HG03095 (cell line): Measurements from ENCODE around the gene CDC42EP1.

Source experiments
- ATAC-seq: cut with Tn5 transposase; IDR thresholded peaks from one replicate; pipeline ENCODE4 v1.9.1; 2021; ENCODE audit warnings: moderate library complexity; ENCODE audit not compliant: unreplicated experiment

The CDC42EP1 gene

DNA sequence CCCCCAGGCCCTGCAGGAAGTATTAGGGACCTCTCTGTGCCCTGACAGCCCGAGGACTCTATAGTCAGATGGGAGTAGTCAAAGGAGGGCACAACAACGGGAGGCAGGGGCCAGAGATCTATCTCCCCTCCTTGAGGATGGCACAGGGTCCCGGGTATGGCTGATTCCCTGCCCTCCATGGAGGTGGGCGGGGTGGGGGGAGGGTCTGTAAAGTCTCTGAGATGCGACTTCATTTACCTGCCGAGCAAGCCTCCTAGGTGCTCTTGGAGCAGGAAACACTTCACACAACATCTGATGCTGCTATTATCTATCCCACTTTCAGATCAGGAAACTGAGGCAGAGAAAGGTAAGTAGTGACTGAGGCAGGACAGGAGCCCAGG lies 769 bp upstream of the CDC42EP1 start:
- no peak for ATAC-seq

DNA sequence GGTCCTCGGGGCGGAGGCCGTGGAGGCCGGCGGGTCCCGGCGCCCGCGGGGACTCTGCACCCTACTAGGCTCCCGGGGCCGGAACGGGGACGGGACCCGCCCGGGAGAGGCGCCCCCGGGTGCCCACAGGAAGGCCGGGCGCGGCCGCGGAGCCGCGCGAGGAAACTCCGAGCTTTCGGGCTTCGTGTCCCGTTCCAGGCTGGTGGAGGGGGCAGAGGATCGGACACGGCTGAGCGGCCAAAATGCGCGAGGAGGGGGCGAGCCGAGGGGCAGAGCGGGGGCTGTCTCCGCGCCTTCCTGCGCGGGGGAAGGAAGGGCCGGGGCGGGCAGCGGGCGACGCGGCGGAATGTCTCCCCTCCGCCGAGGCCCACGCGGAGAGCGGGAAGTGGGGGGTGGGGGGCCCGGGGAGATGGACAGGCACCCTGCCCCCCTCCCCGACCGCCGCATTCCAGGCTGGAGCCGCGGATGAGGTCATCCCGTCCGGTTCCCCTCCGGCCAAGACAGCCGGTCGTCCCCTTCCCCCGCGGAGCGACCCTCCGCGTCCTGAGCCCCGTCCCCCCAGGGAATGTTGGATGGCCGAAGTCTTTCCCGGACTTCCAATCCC lies 430 bp downstream of the CDC42EP1 start:
- ATAC-seq: no peak

DNA sequence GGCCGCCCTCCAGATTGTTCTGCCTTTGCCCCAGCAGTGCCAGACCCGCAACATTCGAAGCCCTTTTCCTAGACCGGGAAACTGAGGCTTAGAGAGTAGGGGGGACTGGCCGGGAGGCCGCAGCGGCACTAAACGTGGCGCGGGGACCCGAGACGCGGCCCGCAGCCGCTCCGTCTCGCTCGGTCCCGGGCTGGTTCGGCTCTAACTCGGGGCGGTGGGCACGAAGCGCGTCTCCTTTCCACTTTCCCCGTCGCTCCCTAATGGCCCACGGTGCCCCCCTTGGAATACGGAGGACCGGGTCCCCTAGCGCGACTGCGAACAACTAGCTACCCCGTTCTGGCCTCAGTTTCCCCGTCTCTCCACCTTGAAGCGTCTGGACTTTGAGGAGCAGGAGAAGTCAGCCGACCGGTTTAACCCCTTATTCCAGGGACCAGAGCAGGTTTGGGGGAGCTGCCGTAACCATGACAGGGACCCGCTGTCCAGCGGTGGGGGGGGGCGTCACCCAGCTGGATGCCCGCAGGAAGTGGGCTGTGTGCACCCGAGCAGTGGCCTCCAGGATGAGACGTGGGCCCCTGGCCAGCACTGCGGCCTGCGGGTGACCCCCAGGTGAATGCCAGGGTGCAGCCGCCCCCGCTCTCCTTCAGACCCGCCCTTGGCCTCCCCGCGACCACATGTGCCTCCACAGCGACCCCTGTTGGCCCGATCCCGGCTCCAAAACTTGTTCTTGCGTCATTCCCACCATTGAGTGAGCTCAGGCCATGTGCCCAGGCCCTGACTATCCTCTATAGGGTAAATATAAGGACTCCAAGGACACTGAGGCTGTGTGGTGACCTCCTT lies 1.1 kb downstream of the CDC42EP1 start:
- no peak for ATAC-seq

DNA sequence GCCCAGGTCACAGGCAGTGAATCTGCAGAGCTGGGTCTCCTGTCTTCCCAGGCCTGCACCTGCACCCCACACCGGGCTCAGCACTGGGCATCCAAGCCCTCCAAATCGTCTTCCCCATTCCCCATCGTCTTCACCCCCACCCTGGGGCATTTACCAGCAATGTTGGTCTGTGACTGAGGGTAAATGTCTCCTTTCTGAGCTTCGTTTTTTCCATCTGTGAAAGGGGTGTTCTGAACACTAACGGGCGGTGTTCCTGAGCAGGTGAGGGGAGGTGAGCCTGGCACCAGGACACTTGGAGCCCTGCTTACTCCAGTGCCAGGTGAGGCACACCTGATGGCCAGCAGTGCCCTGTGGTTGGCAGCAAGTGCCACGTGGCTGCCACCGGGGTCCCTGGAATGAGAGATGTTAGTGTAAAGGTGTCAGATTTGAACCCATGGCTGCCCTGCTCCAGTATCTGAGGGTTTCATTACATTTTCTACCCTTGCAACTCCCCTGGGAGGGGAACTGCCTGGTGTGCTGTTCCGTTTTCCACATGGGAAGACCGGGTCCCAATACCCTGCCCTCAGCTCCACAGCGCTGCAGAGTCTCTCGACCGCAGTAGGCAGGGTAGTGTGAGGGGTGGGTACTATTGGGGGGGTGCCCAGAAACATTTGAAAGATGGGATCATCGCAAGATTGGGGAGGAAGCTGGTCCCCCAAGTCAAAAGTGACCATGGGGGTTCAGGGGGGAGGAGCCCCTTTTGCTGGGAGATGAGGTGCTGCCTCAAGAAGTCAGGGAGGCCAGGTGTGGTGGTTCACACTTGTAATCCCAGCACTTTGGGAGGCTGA lies 2.0 kb downstream of the CDC42EP1 start:
- no peak for ATAC-seq

DNA sequence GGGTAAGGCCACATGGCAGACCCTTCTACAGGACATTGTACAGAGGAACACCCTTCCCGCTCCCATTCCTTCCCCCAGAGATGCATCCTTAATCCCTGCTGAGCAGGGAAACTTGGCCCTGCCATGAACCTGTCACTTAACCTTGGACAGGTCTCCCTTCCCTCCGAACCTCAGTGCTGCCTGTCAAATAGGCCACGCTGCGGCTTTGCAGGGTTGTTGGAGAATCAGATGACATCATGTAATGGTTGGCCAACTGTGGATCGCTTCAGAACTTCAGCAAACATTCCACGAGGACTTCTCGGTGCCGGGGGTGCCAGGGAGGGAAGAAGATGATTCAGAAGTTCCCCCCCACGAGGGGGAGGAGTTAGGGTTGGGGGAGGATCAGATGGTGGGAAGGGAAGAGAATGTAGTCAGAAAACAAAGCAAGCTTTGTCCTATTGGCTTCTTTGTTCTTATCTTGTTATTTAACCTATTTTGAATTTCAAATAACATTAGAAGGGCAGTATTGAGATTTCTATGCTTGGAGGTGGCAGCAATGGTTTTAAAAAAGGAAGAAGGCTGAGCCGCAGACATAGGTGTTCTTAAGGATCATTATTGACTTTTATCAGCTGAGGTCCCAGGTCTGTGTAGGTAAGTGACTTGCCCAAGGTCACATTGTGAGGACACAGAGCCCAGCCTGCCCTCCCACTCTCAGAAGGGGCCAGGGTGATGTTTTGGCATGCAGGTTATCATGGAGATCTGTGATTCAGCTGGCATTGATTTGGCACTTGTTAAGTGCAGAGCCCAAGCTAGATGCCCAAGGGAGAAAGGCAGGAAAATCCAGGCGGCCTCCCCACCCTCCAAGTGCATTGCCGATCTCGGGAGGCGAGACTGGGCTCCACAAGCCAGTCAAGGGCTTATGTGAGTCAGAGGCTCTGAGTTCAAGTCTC lies 3.1 kb downstream of the CDC42EP1 start:
- ATAC-seq: no peak

DNA sequence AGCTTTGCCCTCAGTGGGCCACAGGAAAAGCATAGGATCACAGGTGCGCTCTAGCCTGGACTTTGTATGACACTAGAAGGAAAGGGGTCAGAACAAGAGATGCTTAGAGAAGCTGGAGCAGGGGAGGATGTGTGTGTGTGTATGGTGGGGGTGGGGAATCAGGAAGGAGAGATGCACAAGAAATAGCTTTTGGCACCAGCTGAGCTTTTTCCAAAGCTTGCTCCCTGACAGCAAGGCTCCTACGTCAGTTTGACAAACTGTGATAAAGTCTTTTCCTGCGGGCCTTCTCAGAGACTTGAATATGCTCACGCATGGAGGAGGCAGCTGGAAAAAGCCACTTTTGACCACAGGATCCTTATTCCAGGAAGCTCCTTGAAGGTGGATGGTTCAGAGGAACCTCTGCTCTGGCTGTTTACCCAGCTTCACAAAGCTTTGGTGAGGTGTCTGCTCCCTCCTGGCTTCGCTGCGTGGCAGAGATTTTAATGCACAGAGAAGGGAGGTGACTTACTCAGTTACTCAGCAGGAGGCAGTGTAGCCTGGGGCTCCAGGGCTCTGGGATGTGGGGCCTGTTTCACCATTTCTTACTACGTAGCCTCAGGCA lies 3.9 kb downstream of the CDC42EP1 start:
- ATAC-seq: no peak

DNA sequence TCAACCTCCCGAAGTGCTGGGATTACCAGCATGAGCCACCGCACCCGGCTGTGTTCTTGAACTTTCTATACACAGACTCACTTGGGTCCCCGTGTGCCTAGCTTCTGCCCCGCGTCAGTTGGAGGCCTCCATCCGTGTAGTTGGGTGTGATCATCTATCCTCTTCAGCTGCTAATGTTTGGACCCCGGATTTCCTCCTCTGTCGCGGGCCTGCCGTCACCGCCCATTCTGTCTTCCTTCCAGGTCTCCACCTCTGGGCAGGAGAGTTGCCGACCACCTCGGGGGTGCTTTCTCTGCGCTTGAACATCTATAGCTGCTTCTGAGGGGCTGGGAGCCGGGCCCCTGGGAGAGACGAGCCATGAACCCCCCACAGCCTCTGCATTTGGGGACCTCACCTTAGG lies 5.5 kb downstream of the CDC42EP1 start:
- ATAC-seq: no peak

DNA sequence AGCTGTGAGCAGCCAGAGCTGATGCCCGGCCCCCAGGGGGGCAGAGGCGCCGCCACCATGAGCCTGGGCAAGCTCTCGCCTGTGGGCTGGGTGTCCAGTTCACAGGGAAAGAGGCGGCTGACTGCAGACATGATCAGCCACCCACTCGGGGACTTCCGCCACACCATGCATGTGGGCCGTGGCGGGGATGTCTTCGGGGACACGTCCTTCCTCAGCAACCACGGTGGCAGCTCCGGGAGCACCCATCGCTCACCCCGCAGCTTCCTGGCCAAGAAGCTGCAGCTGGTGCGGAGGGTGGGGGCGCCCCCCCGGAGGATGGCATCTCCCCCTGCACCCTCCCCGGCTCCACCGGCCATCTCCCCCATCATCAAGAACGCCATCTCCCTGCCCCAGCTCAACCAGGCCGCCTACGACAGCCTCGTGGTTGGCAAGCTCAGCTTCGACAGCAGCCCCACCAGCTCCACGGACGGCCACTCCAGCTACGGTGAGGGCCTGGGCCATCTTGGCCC lies 6.1 kb downstream of the CDC42EP1 start:
- no peak for ATAC-seq

DNA sequence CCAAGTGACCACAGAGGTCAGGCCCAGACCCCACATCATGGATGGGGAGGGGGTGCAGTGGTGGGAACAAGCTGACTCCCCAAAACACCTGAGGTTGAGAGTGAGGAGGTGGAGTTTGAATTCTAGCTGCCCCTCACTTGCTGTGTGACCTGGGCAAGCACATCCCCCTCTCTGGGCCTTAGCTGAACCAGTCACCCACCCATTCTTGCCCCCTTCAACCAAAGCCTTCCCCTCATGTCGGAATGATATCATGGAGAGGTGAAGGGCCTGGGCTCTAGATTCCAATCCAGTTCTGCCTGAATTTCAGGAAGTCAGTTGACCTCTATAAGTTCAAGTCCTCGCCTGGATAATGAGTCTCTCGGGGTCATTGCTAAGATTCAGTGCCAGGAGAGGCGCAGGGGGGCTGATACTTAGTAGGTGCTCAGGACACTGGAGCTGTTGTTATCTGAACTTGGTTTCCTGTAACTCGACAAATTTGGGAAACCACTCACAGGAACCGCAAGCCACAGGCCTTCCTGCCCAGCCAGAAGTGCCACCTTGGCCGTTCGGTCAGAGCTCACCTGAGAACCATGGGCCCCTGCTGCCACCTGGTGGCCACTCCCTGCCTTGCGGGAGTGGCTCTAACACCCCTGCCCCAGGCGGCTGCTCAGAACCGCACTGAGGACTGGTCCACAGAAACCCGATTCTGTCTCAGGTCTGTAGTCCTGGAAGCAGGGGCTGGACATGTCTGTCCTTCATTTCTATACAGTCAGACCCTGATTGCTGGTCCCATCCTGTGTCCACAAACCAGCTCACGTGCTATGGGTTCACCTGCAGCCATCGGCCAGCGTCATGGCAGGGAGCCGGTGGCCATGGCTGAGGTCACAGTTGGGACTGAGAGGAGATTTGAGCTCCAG lies 6.9 kb downstream of the CDC42EP1 start:
- ATAC-seq: no peak

DNA sequence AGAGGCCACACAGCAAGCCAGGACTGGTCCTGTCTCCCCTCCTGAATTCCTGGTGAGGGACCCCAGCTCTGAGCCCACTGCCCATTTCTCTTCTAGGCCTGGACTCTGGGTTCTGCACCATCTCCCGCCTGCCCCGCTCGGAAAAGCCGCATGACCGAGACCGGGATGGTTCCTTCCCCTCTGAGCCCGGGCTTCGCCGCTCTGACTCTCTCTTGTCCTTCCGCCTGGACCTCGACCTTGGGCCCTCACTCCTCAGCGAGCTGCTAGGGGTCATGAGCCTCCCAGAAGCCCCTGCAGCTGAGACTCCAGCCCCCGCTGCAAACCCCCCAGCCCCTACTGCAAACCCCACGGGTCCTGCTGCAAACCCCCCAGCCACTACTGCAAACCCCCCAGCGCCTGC lies 7.7 kb downstream of the CDC42EP1 start:
- ATAC-seq: no peak

DNA sequence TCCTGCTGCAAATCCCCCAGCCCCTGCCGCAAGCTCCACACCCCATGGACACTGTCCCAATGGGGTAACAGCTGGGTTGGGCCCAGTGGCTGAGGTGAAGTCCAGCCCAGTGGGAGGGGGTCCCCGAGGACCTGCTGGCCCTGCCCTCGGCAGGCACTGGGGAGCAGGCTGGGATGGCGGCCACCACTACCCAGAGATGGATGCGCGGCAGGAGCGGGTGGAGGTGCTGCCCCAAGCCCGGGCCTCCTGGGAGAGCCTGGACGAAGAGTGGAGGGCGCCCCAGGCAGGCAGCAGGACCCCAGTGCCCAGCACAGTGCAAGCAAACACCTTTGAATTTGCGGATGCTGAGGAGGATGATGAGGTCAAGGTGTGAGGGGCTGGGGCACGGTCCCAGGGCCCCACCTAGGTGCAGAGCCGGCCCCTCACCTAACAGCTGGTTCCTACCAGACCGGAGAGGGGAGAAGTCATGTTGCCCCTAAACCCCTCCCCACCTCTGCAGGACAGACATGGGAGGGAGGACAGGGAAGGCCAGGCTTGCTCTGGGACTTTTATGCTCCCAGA lies 8.2 kb downstream of the CDC42EP1 start:
- no peak for ATAC-seq

DNA sequence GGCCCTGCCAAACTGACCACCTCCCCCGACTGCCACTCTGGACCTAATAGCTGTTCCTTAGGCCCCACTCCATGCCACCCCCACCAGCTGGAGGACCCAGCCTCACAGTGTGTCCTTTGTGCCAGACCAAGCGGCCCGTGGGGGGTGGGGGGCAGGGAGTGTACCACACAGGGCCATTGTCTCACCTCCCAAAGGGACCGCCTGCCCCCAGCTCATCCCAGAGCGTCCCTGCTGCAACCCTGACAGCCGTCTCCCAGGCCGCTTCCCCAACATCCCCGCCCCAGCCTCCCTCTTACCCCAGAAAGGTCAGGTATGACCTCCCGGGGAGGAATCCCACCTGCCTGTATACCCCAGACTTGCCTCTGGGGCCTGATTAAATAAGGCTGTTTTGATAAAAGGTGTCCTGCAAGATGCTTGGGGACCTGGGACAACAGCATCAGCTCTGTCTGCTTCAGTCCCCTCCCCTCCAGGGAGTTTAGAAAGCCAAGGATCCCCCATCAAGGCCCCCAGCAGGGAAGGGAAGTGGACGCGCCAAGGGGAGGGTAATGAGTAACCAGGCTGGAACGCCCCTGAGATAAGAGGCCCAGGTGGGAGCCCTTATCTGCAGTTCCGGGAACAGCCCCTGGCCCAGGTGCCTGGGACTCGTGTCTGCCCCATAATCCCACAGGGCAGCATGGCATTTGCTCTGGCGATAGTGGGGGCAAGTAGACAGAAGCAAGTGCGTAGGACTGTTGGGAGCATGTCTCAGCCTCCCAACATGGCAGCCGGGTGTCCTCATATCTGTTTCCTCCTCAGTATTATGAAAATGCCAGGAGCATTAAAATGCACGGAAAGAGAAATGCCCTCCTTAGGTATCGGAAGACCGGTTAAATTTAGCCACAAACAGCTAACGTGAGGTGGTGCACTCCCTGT lies 9.0 kb downstream of the CDC42EP1 start:
- no peak for ATAC-seq

DNA sequence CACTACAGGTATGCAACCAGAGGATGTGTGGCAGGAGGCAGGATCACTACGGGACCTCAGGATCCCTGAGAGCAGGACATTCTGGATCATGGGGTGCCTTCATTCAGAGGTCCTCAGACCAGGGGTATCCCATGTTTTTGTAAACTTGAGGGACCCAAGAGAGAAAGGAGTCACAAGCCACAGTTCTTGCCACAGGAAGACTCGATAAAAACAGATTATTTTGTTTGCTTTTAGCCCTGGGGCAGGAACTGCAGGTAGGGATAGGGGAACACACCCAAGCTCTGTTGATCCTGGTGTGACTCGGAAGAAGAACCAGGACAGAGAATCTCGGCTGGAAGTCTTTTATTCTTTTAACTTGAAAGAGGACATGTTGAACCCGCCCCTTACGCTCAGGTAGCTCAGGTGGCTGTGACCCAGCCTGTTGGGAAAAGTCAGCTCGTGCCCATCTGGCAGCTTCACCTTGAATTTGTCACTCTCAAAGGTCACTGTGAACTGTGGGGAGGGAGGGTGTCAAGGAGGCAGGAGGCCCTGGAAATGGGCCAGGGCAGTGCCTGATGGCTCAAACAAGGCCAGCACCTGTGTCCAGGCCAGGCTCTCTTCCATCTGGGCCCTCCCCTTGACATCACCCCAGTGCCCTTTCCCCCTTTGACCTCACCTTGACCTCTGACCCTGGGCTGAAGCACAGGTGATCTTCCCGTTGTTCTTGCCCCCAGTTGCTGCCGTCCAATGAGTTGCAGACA lies 9.8 kb downstream of the CDC42EP1 start:
- no peak for ATAC-seq

DNA sequence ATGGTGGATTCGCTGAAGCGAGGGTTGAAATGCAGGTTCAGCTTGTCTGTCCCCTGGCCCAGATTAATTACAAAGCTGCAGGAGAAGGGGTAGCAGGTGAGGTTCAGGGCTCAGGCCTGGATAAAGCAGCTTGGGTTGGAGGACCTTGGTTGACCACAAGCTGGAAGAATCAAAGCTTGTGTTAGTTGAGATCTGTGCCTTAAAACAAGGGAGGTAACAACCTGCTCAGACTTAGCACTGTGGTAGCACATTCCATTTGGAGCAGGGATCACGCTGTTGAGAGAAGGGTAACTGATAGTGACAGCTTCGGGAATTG lies 10.3 kb downstream of the CDC42EP1 start:
- ATAC-seq: no peak

DNA sequence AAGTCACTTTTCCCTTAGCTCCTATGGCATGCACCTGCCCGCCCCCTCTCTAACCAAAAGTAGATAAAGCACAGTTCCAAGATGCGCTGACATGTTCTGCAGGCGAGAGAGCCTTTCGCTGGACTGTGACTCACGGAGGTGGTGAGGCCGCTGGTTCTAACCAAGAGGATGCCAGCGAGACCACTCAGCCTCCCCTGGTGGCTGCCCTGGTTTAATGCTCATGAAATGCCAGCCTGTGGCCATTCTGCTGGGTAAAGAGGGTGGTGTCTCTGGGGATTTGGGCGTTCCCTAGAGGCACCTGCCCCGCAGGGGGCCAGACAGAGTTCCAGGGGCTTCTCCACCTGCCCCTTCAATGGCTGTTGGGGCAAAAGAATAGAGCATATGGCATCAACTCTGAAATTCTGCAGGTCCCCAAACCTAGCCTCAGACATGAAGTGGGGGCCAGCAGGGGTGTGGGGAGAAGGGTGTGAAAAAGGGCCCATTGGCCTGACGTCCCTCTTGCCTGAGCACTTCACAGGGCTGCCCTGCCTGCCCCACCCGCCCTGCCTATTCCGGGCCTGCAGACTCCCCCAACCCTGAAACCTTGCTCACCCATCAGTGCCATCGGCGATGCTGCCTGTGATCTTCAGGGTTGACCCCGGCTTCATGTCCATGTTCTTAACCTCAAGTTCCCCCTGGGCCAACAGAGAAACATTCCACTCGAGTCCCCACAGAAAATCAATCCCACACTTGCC lies 11.1 kb downstream of the CDC42EP1 start:
- no peak for ATAC-seq

DNA sequence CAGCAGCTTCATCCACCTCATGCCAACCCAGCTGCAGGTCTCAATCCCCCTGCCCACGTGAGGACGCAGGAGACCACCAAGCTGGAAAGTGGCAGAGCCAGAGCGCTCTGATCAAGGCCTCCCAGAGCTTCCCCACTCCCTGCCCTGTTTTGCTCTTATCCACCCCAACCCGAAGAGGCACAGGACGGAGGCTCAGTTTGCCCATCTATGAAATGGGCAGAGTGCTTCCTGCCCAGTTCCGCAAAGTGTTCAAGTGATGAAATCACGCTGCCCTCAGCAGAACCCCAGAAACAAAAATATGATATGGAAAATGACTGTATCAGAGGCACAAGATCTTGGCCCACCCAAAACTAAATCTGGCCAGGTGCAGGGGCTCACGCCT lies 11.7 kb downstream of the CDC42EP1 start:
- no peak for ATAC-seq
